Fibroblast of lung (primary cell): Measurements from ENCODE around the gene DSG2.

Experiments used
- EZH2 ChIP-seq: IDR thresholded peaks from 2 replicates; pipeline ENCODE4 v1.5.1; 2012; ENCODE audit warnings: low read length, control low read depth, mild to moderate bottlenecking; ENCODE audit errors: missing control alignments
- TF ChIP-seq, protein P1 (sequence below), 2 donors: IDR thresholded peaks in 1 of 2; conservative IDR thresholded peaks in 1 of 2; 1 replicate in 1 of 2; 2 replicates in 1 of 2; pipeline ENCODE4 v1.5.1; 2011 to 2012; ENCODE audit warnings: low read length in 2 of 2, control low read depth in 1 of 2, inconsistent platforms in 1 of 2, low read depth in 1 of 2, mild to moderate bottlenecking in 1 of 2

DNA sequence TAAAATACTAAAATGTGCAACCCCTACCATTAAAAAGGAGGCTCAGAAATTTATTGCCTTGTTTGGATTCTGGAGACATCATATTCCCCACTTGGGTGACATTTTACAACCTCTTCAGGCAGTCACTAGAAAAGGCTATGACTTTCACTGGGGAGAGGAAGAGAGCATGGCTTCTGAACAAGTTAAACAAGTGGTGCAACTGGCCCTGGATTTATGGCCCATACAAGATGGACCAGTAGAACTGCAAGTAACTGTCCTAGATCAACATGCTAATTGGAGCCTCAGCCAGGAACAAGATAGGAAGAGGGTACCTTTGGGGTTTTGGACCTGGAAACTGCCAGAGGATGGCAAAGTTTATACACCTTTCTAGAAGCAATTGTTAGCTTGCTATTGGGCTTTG is 4.0 kb upstream of the DSG2 start:
- TF ChIP-seq, protein P1, sequence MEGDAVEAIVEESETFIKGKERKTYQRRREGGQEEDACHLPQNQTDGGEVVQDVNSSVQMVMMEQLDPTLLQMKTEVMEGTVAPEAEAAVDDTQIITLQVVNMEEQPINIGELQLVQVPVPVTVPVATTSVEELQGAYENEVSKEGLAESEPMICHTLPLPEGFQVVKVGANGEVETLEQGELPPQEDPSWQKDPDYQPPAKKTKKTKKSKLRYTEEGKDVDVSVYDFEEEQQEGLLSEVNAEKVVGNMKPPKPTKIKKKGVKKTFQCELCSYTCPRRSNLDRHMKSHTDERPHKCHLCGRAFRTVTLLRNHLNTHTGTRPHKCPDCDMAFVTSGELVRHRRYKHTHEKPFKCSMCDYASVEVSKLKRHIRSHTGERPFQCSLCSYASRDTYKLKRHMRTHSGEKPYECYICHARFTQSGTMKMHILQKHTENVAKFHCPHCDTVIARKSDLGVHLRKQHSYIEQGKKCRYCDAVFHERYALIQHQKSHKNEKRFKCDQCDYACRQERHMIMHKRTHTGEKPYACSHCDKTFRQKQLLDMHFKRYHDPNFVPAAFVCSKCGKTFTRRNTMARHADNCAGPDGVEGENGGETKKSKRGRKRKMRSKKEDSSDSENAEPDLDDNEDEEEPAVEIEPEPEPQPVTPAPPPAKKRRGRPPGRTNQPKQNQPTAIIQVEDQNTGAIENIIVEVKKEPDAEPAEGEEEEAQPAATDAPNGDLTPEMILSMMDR (conservative IDR thresholded peaks at IDR 0.05 in 1 of 2, IDR thresholded peaks at IDR 0.05 in 1 of 2; ENCODE audit: low read depth in 1 of 2, low read length in 2 of 2), result no peak
- TF ChIP-seq EZH2, result no peak
